Measurements from ENCODE around the gene SYF2.

DNA sequence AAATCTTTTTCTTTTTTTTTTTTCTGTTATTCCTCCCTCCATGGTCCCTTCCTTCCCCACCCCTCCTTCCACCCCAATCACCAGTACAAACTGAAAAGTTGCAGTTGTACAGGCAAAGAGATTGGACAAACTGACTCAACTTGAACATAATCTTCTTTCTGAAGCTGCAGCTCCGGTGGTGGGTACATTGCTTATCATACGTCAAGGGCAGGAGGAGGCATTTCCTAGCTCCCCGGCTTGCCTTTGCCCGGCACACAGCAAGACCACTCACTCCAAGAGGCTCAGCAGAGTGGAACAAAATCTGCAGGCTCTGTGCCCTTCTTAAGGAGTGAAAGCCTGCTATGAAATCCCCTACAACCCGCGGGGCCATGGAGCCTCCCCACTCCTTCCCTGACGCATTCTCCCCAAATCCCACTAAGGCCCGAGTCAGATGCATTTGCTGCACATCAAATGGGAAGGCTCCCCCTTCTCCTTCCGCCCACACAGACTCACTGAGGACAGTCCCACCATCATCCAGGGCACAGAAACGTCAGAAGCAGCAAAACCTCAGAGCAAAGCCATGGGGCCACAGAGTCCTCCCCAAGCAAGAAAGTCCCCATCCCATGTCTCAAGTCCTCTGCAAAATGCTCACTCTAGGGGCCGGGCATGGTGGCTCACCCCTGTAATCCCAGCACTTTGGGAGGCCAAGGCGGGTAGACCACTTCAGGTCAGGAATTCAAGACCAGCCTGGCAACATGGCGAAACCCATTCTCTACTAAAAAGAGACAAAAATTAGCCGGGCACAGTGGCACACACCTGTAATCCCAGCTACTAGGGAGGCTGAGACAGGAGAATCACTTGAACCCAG is 45.9 kb downstream of the SYF2 start:
- TF ChIP-seq EZH2phosphoT487 (IDR thresholded peaks at IDR 0.05; ENCODE audit: low read length), result no peak
- TF ChIP-seq, protein P1, sequence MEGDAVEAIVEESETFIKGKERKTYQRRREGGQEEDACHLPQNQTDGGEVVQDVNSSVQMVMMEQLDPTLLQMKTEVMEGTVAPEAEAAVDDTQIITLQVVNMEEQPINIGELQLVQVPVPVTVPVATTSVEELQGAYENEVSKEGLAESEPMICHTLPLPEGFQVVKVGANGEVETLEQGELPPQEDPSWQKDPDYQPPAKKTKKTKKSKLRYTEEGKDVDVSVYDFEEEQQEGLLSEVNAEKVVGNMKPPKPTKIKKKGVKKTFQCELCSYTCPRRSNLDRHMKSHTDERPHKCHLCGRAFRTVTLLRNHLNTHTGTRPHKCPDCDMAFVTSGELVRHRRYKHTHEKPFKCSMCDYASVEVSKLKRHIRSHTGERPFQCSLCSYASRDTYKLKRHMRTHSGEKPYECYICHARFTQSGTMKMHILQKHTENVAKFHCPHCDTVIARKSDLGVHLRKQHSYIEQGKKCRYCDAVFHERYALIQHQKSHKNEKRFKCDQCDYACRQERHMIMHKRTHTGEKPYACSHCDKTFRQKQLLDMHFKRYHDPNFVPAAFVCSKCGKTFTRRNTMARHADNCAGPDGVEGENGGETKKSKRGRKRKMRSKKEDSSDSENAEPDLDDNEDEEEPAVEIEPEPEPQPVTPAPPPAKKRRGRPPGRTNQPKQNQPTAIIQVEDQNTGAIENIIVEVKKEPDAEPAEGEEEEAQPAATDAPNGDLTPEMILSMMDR (IDR thresholded peaks at IDR 0.05; ENCODE audit: low read length), result no peak
- no peak for TF ChIP-seq EZH2 (optimal IDR thresholded peaks at IDR 0.05; ENCODE audit: low read depth, low read length)
